ENCODE measurements around the gene ATP5ME. TPM values are rescaled to one million over a fixed set of nuclear protein-coding genes. Genes with fewer than 3 reads are reported as not detected.

ATP5ME gene
- total RNA-seq, 1 experiment from 2014 or later = 425 TPM

- H3K4me1 ChIP-seq (ENCODE audit: insufficient read depth, low read length) = no peaks in the 10 kb centered on the region; the same call in 1 of the 2 replicates
- H3K23ac ChIP-seq (ENCODE audit: insufficient read length, low read depth, low read length) = no peak overlapping the region
- H3K9me3 ChIP-seq (ENCODE audit: control insufficient read depth, low read depth, low read length) = no peaks in the 10 kb centered on the region
- Mint-ChIP-seq H3K36me3 (ENCODE audit: insufficient read depth in 1 of 3, low read depth in 3 of 3) (peaks cover 0 to 11% (median 9%) of the 10 kb centered on the region in 3 experiments; a peak in 5 of 7 replicates), H3K4me3 (no peak overlapping the region), H3K9me3 (peaks cover 14 to 16% of the 10 kb centered on the region in 2 experiments), H3K27ac (peak overlapping the region in 1 of 3 experiments; percentile 40; a peak in 1 of 7 replicates), H3K27me3 (ENCODE audit: low read depth) (peaks cover 17% of the 10 kb centered on the region), H3K4me1 (peaks cover 9 to 23% of the 10 kb centered on the region in 2 experiments)
- H3K14ac ChIP-seq (ENCODE audit: insufficient read depth, low read length) = no peak overlapping the region
- no peak overlapping the region for H2BK20ac ChIP-seq (ENCODE audit: low read depth, low read length, poor library complexity, severe bottlenecking)
- no peak overlapping the region for H2BK15ac ChIP-seq (ENCODE audit: low read depth, low read length)
- no peak overlapping the region for H3K18ac ChIP-seq (ENCODE audit: insufficient read length, low read depth, low read length)
- H2AK5ac ChIP-seq (ENCODE audit: insufficient read length, low read length) = no peak overlapping the region
- H3K4ac ChIP-seq (ENCODE audit: low read depth, low read length) = no peak overlapping the region
- no peak overlapping the region for H2BK120ac ChIP-seq (ENCODE audit: low read depth, low read length, poor library complexity, severe bottlenecking)
- no CpG with 5 or more reads among the region's 15 CpGs for WGBS (ENCODE audit: extremely low coverage, insufficient read length, low lambda C conversion rate)
- no peak overlapping the region for H3K4me2 ChIP-seq (ENCODE audit: insufficient read depth, insufficient read length, low read length)
- no peak overlapping the region for H3K27ac ChIP-seq (ENCODE audit: insufficient read length, low read depth, low read length)
- no peak overlapping the region for H3K9ac ChIP-seq (ENCODE audit: extremely low read depth, insufficient read length, low read length)
- no peak overlapping the region for H3K56ac ChIP-seq (ENCODE audit: insufficient read length, low read depth, low read length)
- peak; percentile 17 for DNase-seq
- no peaks in the 10 kb centered on the region for H3K23me2 ChIP-seq (ENCODE audit: insufficient read length, low read depth, low read length, poor library complexity, severe bottlenecking)
- H4K20me1 ChIP-seq (ENCODE audit: control insufficient read depth, insufficient read depth, insufficient read length) = no peaks in the 10 kb centered on the region
- TF ChIP-seq CTCF (conservative IDR thresholded peaks at IDR 0.05) = no peak
- H4K5ac ChIP-seq (ENCODE audit: insufficient read length, low read depth, low read length) = no peak overlapping the region
- no peak overlapping the region for H2BK12ac ChIP-seq (ENCODE audit: insufficient read length, low read depth, low read length)
- H3K79me2 ChIP-seq (ENCODE audit: insufficient read depth, low read length) = no peaks in the 10 kb centered on the region
- H3K79me1 ChIP-seq (ENCODE audit: insufficient read depth, low read depth, low read length, poor library complexity, severe bottlenecking) = no peaks in the 10 kb centered on the region
- no peak overlapping the region for H2AFZ ChIP-seq (ENCODE audit: low read length)
- H3T11ph ChIP-seq (ENCODE audit: low read length) = no peak overlapping the region
- no peaks in the 10 kb centered on the region for H3K27me3 ChIP-seq (ENCODE audit: insufficient read depth, low read length)
- no peak overlapping the region for H4K8ac ChIP-seq (replicated peaks; ENCODE audit: insufficient read length, low read depth, low read length)
- no peak overlapping the region for H2BK5ac ChIP-seq (ENCODE audit: insufficient read length, low read length)
- no peak overlapping the region for H4K91ac ChIP-seq (ENCODE audit: insufficient read length, low read depth, low read length)
Measured at GRCh38 chr4:627347-628125, 46.5 kb downstream of the ATP5ME start.

All from H9 (cell line).